ENCODE data around the gene KRT7.

KRT7 gene

DNA sequence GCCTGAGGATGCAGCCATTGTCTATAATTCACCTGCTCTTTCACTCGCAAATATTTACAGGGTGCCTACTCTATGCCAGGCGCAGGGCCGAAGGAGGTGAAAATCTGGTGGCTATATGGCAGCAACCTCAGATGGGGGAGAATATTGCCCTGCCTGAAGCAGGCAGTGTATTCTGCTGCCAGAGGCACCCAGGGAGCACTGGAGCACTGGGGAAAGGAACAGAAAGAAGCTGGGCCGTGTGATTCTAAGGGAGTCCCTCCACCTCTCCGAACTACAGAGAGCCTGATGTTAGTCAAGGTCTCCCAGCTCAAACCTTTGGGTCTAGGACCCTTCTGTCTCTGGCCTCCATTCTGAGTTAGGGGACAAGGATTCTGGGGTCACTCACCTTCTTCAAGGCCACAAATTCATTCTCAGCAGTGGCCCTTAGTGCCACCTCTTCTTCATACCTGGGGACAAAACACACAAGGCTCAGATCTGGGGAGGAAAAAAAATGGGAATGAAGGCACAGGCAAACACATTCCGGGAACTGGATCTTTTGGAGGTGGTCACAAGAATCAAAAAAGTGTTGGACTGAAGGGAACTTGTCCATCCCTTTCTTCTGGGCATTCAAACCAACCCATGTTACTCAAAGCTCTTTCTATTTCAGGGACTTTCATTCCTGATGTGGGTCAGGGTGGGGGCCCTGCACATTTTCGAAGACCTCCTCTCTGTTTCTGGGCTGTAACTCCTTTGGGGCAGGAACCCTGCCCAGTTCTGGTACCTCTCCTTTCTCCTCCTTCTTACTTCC lies 22.1 kb downstream of the KRT7 start:
- Histone ChIP-seq H3K27me3 (ENCODE audit: insufficient read depth, low read length) (no peaks in the 10 kb centered on the region), H3K36me3 (ENCODE audit: insufficient read depth, low read length) (no peaks in the 10 kb centered on the region), H3K79me2 (ENCODE audit: insufficient read depth, low read length) (no peaks in the 10 kb centered on the region), H3K9me3 (ENCODE audit: low read length) (no peaks in the 10 kb centered on the region), H2AFZ (ENCODE audit: low read length) (no peak overlapping the region), H3K27ac (ENCODE audit: low read depth, low read length, poor library complexity, severe bottlenecking) (no peak overlapping the region), H3K4me2 (ENCODE audit: low read length) (no peak overlapping the region), H4K20me1 (ENCODE audit: insufficient read depth, low read length) (no peaks in the 10 kb centered on the region), H3K9ac (ENCODE audit: low read length) (no peak overlapping the region), H3K9me2 (ENCODE audit: low read depth, low read length) (no peaks in the 10 kb centered on the region), H3F3A (ENCODE audit: insufficient read depth, low read length) (no peaks in the 10 kb centered on the region), H3K4me3 (ENCODE audit: low read depth, low read length, poor library complexity, severe bottlenecking) (no peak overlapping the region), H3K4me1 (ENCODE audit: insufficient read depth, low read length, severe bottlenecking) (no peaks in the 10 kb centered on the region)
- no peak for TF ChIP-seq EZH2 (IDR thresholded peaks at IDR 0.05; ENCODE audit: borderline replicate concordance, low read length)
- TF ChIP-seq, protein P1, sequence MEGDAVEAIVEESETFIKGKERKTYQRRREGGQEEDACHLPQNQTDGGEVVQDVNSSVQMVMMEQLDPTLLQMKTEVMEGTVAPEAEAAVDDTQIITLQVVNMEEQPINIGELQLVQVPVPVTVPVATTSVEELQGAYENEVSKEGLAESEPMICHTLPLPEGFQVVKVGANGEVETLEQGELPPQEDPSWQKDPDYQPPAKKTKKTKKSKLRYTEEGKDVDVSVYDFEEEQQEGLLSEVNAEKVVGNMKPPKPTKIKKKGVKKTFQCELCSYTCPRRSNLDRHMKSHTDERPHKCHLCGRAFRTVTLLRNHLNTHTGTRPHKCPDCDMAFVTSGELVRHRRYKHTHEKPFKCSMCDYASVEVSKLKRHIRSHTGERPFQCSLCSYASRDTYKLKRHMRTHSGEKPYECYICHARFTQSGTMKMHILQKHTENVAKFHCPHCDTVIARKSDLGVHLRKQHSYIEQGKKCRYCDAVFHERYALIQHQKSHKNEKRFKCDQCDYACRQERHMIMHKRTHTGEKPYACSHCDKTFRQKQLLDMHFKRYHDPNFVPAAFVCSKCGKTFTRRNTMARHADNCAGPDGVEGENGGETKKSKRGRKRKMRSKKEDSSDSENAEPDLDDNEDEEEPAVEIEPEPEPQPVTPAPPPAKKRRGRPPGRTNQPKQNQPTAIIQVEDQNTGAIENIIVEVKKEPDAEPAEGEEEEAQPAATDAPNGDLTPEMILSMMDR (IDR thresholded peaks at IDR 0.05; ENCODE audit: low read length), result no peak

DNA sequence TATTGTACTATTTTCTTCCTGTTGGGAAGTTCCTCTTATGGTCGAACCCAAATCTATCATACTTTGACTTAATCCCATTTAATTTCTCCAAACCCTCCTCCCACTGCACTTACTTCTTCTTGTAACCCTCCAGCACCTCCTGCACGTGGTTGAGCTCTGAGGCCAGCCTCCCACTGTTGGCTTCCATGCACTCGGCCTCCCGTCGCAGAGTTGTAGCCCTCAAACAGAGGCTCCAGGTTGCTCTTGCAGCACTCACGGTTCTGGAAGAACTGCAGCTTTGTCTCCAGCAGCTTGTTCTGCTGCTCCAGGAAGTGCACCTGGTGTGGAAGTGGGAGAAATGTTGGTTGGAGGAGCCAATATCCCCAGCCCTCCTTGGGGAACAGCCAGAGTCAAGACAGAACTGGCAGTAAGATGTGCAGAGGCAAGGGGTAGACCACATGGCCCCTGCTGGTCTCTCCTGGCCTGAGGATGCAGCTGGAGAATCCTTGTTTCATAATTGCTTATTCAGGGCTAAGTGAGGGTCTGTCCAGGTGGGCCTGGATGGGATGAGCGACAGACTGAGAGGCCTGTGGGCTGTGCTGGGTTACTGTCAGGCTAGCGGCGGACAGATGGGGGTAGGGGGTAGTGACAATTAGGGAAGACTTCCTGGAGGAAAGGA lies 23.0 kb downstream of the KRT7 start:
- H2AFZ ChIP-seq (ENCODE audit: low read length), result no peak overlapping the region
- H3K4me3 ChIP-seq (ENCODE audit: low read depth, low read length, poor library complexity, severe bottlenecking), result no peak overlapping the region
- no peaks in the 10 kb centered on the region for H3K36me3 ChIP-seq (ENCODE audit: insufficient read depth, low read length)
- TF ChIP-seq, protein P1 (IDR thresholded peaks at IDR 0.05; ENCODE audit: low read length), result no peak
- TF ChIP-seq EZH2 (IDR thresholded peaks at IDR 0.05; ENCODE audit: borderline replicate concordance, low read length), result no peak
- H3K27ac ChIP-seq (ENCODE audit: low read depth, low read length, poor library complexity, severe bottlenecking), result no peak overlapping the region
- H3K9me3 ChIP-seq (ENCODE audit: low read length), result no peaks in the 10 kb centered on the region
- H3K27me3 ChIP-seq (ENCODE audit: insufficient read depth, low read length), result no peaks in the 10 kb centered on the region
- no peaks in the 10 kb centered on the region for H3K4me1 ChIP-seq (ENCODE audit: insufficient read depth, low read length, severe bottlenecking)
- no peaks in the 10 kb centered on the region for H4K20me1 ChIP-seq (ENCODE audit: insufficient read depth, low read length)
- H3K9ac ChIP-seq (ENCODE audit: low read length), result no peak overlapping the region
- no peak overlapping the region for H3K4me2 ChIP-seq (ENCODE audit: low read length)
- H3K9me2 ChIP-seq (ENCODE audit: low read depth, low read length), result no peaks in the 10 kb centered on the region
- H3K79me2 ChIP-seq (ENCODE audit: insufficient read depth, low read length), result no peaks in the 10 kb centered on the region
- no peaks in the 10 kb centered on the region for H3F3A ChIP-seq (ENCODE audit: insufficient read depth, low read length)

DNA sequence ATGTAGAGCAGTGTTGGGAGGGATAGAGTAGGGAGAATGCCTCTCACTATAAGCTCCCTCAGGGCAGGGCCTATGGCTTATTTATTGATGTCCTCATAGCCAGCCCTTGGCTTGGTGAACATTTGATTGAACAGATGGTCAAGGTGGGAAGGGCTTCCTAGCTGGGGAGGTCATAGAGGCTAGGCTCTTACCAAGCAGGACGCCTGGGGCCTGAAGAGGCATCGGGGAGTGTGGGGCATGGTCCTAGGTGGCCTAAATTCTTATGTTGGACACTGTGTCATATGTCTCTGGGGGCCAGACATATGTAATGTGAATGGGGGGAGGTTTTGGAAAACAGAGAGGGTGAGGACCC lies 23.5 kb downstream of the KRT7 start:
- Histone ChIP-seq H3K27me3 (ENCODE audit: insufficient read depth, low read length) (no peaks in the 10 kb centered on the region), H3K4me1 (ENCODE audit: insufficient read depth, low read length, severe bottlenecking) (no peaks in the 10 kb centered on the region), H3K9me2 (ENCODE audit: low read depth, low read length) (no peaks in the 10 kb centered on the region), H2AFZ (ENCODE audit: low read length) (no peak overlapping the region), H3K27ac (ENCODE audit: low read depth, low read length, poor library complexity, severe bottlenecking) (no peak overlapping the region), H4K20me1 (ENCODE audit: insufficient read depth, low read length) (no peaks in the 10 kb centered on the region), H3K9me3 (ENCODE audit: low read length) (no peaks in the 10 kb centered on the region), H3F3A (ENCODE audit: insufficient read depth, low read length) (no peaks in the 10 kb centered on the region), H3K4me2 (ENCODE audit: low read length) (no peak overlapping the region), H3K9ac (ENCODE audit: low read length) (no peak overlapping the region), H3K4me3 (ENCODE audit: low read depth, low read length, poor library complexity, severe bottlenecking) (no peak overlapping the region), H3K79me2 (ENCODE audit: insufficient read depth, low read length) (no peaks in the 10 kb centered on the region), H3K36me3 (ENCODE audit: insufficient read depth, low read length) (no peaks in the 10 kb centered on the region)
- TF ChIP-seq EZH2 (IDR thresholded peaks at IDR 0.05; ENCODE audit: borderline replicate concordance, low read length), result no peak
- TF ChIP-seq, protein P1 (IDR thresholded peaks at IDR 0.05; ENCODE audit: low read length), result no peak

All from OCI-LY1 (cell line).